ENCODE measurements around the gene RXFP1.
"Not testable (repeated sequence)": the region's sequence is repeated elsewhere in the genome, so short reads cannot be mapped to it uniquely, and the experiment has no call there.

The RXFP1 gene

GRCh38 chr4:158621729-158622128, 100.0 kb downstream of the RXFP1 start:
- DNase-seq, result no peak

GRCh38 chr4:158622251-158622650, 100.6 kb downstream of the RXFP1 start:
- no peak for DNase-seq

DNA sequence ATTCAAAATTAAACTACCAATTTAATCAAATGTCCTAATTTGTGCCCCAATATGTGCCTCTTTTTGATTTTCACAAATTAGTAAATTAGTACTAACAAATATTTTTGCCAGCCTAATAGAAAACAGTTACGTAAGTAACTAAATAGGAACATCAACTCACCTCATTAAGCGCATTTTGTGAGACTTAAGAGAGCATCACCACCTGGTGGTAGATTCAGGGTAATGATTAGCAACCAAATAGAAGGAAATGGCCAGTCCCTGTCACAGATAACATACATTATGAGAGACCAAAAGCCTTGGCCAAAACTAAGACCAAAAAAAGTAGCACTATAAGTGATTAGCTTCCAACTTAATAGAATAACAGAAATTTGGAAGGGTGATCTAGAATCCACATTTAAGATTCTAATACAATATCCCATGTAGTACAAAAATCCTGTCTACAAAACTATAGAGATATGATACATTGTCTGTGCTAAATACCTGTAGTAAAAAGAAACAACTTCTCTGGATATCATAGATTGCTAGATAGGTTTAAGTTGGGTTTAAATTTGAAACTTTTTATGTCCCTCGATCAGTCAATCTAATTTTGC, 103.3 kb downstream of the RXFP1 start:
- peak; percentile 13 for DNase-seq

GRCh38 chr4:158625544-158625943, 103.9 kb downstream of the RXFP1 start:
- DNase-seq, result no peak

- DNase-seq, result no peak
Observed at GRCh38 chr4:158630893-158631292, 109.2 kb downstream of the RXFP1 start.

DNA sequence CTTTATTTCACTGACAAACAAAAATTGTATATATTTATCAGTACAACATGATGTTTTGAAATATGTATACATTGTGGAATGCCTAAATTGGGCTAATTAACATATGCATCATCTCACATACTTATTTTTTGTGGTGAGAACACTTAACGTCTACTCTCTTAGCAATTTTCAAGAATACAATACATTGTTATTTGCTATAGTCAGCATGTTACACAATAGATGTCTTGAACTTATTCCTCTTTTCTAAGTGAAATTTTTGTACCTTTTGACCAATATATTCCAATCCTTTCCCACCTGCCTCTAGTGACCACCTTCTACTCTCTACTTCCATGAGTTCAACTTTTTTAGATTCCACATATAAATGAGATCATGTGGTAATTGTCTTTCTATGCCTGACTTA, 114.9 kb downstream of the RXFP1 start:
- no peak for DNase-seq

DNA sequence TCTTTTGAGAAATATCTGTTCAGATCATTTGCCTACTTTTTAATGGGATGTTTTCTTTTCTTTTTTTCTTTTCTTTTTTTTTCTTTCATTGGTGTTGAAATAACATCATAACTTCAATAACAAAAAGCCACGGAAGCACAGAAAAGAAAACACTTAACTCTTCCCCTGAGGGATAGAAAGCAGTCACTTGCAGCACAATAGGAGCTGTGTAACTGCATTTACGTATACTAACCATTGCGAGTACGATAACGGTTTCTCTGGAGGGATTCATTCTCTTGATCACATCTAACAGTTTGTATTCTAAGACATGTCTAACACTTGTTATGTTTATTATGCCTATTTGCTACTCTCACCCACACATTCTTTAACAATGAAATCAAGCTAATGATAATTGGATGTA, 122.7 kb downstream of the RXFP1 start:
- DNase-seq, result no peak

GRCh38 chr4:158644760-158645159, 123.1 kb downstream of the RXFP1 start:
- no peak for DNase-seq

DNA sequence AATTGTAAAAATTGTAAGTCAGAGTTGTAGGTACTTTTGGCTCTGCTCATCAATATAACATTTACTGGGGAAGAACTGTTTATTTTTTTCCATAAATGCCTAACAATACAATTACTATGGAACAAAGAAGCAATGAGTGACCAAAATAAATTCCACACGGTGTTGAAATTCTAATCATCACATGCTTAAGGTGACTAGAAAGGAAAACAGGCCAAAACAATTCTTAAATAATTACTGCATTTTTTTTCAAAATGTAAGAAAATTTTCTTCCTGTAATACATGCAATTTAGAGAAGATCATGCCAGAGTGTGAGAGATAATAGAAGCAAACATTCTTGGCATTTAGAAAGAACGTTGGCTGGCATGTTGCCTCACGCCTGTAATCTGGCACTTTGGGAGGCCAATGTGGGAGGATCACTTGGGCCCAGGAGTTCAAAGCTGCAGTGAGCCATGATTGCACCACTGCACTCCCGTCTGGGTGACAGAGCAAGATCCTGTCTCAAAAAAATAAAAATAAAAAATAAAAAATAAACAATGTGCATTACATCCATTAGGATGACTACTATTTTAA, 127.5 kb downstream of the RXFP1 start:
- no peak for DNase-seq

DNA sequence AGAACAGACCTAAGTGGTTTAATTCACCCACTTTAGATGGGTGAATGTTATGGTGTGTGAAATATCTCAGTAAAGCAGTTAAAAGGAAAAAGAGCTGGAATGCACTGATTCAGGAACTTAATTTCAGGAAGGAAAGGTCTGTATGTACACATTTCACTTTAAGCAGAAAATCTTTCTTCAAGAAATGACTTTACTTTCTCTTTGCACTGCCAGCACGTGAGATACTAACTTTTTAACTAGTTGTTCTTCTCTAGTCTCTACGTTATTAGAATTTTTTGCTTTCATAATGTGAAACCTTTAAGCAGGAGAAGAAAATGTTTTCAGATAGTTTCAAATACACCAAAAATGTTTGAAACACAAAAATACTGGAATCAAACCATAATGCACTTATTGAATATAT, 131.2 kb downstream of the RXFP1 start:
- no peak for DNase-seq

- no peak for DNase-seq
Observed at GRCh38 chr4:158656439-158656838, 134.8 kb downstream of the RXFP1 start.

GRCh38 chr4:158657291-158657690, 135.6 kb downstream of the RXFP1 start:
- DNase-seq, result no peak

DNA sequence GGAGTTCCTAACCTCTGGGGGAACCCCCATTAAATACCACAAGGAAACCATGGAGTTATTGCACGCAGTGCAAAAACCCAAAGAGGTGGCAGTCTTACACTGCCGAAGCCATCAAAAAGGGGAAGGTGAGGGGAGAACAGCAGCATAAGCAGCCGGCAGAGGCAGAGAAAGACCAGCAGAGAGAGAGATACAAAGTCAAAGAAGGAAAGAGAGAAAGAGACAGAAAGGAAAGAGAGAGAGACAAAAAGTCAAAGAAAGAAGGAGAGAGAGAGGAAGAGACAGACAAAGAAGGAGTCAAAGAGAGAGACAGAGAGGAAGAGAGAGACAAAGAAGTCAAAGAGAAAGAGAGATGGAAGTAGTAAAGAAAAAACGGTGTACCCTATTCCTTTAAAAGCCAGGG, 141.6 kb downstream of the RXFP1 start:
- not testable (repeated sequence) for DNase-seq

DNA sequence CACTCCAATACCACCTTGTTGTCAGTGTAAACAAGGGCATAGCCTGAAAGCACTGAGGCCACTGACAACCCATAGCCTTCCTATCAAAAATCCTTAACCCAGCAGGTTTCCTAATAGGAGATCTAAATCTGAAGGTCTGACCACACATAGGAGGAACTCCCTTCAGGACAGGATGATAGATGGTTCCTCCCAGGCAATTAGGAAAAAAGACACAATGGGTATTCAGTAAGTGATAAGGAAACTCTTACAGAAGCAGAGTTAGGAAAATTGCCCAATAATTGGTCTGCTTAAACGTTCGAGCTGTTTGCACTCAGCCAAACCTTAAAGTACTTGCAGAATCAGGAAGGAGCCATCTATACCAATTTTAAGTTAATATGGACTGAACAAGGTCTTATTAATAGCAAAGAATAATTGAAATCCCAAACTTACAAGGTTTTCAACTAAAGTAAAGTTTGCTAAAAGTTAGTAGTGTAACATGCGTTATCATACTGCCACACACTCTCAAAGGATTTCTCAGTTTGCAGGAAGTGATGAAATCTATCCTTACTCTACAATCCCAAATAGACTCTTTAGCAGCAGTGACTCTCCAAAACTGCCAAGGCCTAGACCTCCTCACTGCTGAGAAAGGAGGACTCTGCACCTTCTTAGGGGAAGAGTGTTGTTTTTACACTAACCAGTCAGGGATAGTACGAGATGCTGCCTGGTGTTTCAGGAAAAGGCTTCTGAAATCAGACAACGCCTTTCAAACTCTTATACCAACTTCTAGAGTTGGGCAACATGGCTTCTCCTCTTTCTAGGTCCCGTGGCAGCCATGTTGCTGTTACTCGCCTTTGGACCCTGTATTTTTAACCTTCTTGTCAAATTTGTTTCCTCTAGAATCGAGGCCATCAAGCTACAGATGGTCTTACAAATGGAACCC, 142.3 kb downstream of the RXFP1 start:
- DNase-seq, result not testable (repeated sequence)

DNA sequence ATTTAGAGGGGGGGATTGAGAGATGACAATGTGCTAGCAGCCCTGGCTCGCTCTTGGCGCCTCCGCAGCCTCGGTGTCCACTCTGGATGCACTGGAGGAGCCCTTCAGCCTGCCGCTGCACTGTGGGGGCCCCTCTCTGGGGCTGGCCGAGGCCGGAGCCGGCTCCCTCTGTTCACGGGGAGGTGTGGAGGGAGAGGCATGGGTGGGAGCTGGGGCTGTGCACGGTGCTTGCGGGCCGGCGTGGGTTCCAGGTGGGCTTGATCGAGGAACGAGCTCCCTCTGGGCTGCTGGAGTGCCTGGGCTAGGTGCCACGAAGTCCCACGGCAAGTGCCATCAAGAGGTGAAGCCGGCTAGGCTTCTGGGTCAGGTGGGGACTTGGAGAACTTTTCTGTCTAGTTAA, 143.1 kb downstream of the RXFP1 start:
- no peak for DNase-seq

DNA sequence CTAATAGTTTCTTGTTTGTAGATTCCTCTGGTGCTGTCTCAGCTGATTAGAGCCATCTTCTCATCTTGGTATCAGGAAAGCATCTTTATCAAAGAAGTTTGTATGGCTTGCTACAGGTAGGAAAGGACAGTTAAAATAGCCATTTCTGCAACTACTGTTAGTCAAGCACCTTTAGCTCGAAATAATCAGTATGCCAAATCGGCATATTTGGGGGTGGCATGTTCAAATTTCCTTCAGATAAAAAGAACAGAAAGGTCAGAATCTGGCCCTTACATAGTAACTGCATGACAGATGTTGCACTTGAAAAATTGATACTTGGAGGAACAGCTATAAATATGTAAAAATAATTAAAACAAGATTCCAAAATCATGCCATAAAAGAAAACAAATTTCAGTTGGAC, 145.2 kb downstream of the RXFP1 start:
- DNase-seq, result no peak

- DNase-seq, result no peak
Observed at GRCh38 chr4:158667651-158668198, 146.0 kb downstream of the RXFP1 start.

DNA sequence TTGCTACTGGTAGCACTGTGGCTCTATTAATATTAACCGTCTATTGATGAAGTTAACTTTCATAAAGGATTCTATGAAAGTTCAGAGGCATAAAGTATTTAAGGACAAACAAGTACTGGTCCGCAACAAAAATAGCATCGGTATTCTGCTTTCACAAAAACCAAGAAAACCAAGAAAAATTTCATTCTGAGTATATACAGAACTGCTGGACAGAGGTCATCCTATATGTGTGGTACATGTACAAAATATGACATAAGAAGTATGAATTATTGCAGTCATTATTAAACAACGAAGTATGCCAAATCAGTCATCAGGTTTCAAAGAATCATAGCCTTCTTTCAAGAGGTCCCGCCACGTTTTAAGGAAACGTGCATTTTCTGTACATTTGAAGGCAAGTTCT, 147.6 kb downstream of the RXFP1 start:
- no peak for DNase-seq

DNA sequence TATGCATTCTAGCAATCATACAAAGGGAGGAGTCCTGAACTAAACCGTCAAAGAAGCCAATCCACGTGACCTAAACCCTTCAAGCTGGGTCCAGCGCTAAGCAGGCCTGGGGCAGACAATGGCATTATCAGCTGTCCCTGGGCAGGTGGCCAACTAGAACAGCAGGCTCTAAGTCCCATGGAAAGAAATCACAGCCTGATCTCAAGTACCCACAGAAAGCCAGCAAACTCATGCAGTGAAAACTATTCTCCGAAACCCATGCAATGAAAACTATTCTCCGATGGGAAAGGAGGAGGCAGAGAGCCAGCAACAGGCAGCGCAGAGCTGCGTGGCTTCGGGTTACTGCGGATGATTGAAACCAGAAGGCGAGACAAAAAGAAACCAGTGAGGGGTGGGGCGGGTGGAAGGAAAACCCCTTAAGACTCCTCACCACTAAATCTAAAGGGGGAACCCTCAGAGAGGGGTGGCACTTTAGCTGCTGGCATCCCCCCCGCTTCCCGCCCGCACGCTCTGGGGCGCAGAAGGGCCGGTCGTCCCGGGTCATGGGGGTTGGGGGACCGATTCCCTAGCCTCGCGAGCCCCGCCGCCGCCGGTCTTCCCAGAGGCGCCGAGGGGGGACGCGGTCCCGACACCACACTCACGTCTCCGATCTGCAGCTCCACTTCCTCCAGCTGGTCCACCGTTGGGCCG, 149.4 kb downstream of the RXFP1 start:
- peak; percentile 16 for DNase-seq

GRCh38 chr4:158671665-158671914, 149.9 kb downstream of the RXFP1 start, which contains the start of gene C4orf46:
TSS of gene C4orf46 (minus strand) at chr4:158671887. CDS start at chr4:158671801, 86 bp downstream.
- DNase-seq, result no peak

DNA sequence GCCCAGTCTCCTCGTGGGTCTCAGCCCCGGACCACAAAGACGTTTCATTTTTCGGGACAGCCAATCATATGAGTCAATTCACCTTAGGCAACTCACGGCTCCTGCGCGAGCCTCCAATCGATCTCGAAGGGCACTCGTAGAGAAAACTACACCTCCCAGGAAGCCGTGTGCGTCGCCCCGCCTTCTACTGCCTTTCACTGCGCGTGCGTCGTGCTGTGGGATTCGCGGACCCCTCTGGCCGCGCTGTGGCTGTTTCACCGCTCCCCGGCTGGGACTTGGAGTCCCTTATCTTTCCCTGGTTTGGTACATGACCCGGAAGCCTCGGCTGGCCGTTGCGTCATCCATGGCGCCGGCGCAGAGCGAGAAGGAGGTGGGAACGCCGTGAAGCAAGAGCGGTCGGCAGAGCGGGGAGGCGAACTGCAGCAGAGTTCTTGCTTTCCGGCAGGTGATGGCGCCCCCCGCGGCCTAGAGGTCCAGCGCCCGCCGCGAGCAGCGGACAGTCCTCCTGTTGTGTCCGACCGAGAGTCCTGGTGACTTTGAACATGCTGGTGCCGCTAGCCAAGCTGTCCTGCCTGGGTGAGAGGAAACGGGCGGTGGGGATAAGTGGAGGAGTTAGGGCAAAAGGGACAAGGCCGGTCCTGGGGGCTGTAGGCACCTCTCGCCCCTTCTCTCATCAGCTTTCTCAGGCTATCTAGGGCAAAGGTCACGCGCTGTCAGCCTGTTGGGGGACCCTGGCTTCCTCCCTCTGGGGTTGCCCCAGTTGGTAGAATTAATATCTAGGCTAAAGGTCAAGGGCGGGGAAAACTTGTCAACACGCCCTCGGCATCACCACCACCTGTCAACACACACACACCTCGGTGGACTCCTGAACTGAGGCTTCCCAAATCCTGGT, 150.5 kb downstream of the RXFP1 start, which contains the start of gene ETFDH:
TSS of gene ETFDH (plus strand) at position 382 of the 892 bp plus-strand sequence. CDS start at position 543, 161 bp downstream.
- peak; percentile 93 for DNase-seq

GRCh38 chr4:158673633-158674032, 152.0 kb downstream of the RXFP1 start:
- no peak for DNase-seq

Measured in NCI-H774 (cell line).